GM06990 (cell line): ENCODE measurements around the gene ITGB3BP.
A peak's percentile ranks its signal among the peaks of the same experiment; 100 is the strongest.

Experiments
- DNase-seq: peaks from one replicate; pipeline ENCODE4 v3.0.0-alpha.2; 2011; ENCODE audit not compliant: insufficient read length; ENCODE audit errors: extremely low read depth
- H3K27me3 ChIP-seq: replicated peaks from 2 replicates; pipeline ENCODE4 v1.6.0; 2011; ENCODE audit warnings: low read length; ENCODE audit not compliant: control insufficient read depth, insufficient read depth
- H3K36me3 ChIP-seq: 2 replicates; pipeline ENCODE4 v1.5.1; 2011; ENCODE audit warnings: low read length; ENCODE audit not compliant: control insufficient read depth, insufficient read depth
- H3K4me3 ChIP-seq: replicated peaks from 2 replicates; pipeline ENCODE4 v1.5.1; 2011; ENCODE audit warnings: low read depth, mild to moderate bottlenecking, control low read depth, low read length
- TF ChIP-seq, protein P1 (sequence below): IDR thresholded peaks from 2 replicates; pipeline ENCODE4 v1.5.1; 2011; ENCODE audit warnings: low read length, control low read depth, mild to moderate bottlenecking, inconsistent platforms; ENCODE audit not compliant: insufficient read depth, poor library complexity, severe bottlenecking

Gene ITGB3BP

DNA sequence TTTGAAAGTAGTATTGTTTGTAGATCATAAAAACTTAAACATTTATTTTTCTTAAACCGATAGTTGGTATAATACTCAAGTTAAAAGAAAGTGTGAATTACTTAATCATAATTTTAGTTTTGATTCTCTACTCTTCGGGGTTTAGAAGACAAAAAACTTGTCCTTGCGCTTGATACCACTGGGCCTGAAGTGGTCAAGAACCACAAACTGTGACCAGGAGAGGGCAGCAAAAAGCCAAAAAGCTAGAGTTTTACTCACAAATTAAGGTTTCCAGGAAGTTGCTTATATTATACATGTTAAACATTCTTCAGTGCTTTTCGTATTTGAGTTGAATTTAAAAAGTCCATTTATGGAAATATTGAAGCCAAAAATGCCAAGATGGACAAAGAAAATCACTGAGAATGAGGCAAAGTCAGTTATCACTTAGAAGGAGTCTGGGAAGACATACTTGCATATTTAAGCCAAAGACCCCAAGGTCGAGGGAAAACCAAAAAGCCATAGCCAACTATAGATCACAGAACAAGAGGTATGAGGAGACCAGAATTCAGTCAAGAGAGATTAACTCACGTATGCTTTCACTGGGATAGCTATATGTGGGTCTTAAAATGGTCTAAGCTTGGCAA lies 34.5 kb upstream of the ITGB3BP start:
- Histone ChIP-seq H3K36me3 (no peaks in the 10 kb centered on the region), H3K4me3 (no peak overlapping the region), H3K27me3 (no peaks in the 10 kb centered on the region)
- TF ChIP-seq, protein P1, sequence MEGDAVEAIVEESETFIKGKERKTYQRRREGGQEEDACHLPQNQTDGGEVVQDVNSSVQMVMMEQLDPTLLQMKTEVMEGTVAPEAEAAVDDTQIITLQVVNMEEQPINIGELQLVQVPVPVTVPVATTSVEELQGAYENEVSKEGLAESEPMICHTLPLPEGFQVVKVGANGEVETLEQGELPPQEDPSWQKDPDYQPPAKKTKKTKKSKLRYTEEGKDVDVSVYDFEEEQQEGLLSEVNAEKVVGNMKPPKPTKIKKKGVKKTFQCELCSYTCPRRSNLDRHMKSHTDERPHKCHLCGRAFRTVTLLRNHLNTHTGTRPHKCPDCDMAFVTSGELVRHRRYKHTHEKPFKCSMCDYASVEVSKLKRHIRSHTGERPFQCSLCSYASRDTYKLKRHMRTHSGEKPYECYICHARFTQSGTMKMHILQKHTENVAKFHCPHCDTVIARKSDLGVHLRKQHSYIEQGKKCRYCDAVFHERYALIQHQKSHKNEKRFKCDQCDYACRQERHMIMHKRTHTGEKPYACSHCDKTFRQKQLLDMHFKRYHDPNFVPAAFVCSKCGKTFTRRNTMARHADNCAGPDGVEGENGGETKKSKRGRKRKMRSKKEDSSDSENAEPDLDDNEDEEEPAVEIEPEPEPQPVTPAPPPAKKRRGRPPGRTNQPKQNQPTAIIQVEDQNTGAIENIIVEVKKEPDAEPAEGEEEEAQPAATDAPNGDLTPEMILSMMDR = peak; percentile 57
- no peak for DNase-seq

DNA sequence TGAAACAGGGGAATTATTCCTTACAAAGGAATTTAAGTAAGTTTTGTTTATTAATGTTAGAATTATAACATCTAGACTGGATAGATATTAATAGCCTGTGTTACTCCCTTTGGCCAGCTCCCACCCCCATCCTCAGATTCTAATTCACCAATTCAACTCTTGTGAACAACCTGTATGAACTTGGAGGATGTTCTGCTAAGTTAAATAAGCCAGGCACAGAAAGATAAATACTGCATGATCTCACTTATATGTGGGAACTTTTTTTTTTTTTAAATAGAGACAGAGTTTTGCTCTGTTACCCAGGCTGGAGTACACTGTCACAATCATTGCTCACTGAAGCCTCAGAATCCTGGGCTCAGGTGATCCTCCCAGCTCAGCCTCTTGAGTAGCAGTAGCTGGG lies 32.5 kb upstream of the ITGB3BP start:
- Histone ChIP-seq H3K27me3 (no peaks in the 10 kb centered on the region), H3K4me3 (no peak overlapping the region), H3K36me3 (no peaks in the 10 kb centered on the region)
- TF ChIP-seq, protein P1 = no peak
- no peak for DNase-seq

DNA sequence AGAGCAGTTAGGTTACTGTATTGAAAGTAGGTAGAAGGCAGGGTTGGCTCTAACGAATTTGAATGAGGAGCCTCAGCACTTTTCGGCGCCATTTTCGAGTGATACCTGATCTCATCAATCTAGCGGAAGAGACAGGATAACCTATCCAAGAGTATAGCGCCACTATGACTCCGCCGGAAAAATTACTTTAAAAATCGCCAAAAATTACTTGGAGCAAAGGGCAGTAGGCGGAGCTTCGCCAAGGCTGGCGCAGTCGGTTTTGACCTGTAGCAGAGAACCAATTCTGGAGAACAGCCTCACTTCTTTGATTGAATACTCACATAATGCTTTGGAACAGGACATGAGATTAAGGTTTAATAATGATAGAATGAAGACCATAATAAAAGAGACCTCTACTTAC lies 25.9 kb upstream of the ITGB3BP start:
- Histone ChIP-seq H3K4me3 (no peak overlapping the region), H3K36me3 (no peaks in the 10 kb centered on the region), H3K27me3 (no peaks in the 10 kb centered on the region)
- TF ChIP-seq, protein P1 = no peak
- no peak for DNase-seq

DNA sequence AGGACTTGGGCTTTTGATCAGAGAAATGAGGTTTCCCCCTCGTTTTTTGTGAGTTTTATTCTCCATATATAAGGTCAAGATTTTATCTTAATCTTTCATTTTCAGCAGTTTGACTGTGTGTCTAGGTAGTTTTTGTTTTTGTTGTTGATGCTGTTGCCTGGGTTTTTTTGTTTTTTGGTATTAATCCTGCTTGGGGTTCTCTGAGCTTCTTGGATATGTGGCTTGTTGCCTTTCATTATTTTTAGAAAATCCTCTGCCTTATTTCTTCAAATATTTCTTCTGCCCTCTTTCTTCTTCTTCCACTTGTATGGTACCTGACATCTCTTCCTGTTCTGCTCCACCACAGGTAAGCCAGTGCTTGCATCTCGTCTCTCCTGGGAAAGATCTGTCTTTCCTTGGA lies 25.3 kb upstream of the ITGB3BP start:
- H3K36me3 ChIP-seq = no peaks in the 10 kb centered on the region
- H3K27me3 ChIP-seq = no peaks in the 10 kb centered on the region
- DNase-seq = no peak
- TF ChIP-seq, protein P1 = no peak
- no peak overlapping the region for H3K4me3 ChIP-seq

GRCh38 chr1:63547621-63548294 lies 24.7 kb upstream of the ITGB3BP start:
- Histone ChIP-seq H3K27me3 (no peaks in the 10 kb centered on the region), H3K4me3 (no peak overlapping the region), H3K36me3 (no peaks in the 10 kb centered on the region)
- TF ChIP-seq, protein P1 = no peak
- no peak for DNase-seq
